ENCODE results near the gene BTN1A1. TPM values are rescaled to one million over a fixed set of nuclear protein-coding genes. Genes with fewer than 3 reads are reported as not detected.

The BTN1A1 gene
- total and polyA plus RNA-seq, 4 donors, result 0.06 to 0.26 (median 0.06) TPM; not detected in 1

DNA sequence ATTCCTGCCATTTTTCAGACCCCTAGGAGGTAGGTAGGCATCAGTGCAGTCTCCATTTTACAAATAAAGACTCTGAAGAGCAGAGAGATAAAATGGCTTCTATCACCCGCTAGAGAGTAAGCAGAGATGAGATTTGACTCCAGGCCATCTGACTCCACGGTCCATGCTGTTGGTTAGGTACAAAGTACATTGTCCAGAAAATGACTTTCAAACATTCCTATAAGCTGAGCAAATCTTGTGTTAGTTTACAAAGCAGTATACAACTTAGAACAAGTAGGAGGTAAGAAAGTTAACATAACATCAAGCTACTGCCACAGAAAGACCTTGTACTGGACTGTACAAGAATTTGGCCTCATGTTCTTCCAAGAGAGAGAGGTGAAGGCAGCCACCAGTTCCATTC is 14.9 kb downstream of the BTN1A1 start:
- Histone ChIP-seq H3K9ac (ENCODE audit: insufficient read depth in 1 of 2, low read length in 2 of 2) (no peak overlapping the region), H3K9me3 (ENCODE audit: control insufficient read depth in 4 of 4, insufficient read depth in 3 of 4, low read length in 3 of 4) (no peaks in the 10 kb centered on the region), H3K4me1 (ENCODE audit: control insufficient read depth in 5 of 5, insufficient read depth in 5 of 5, low read length in 5 of 5) (peaks cover 0 to under 1% (median 0%) of the 10 kb centered on the region in 5 donors), H3K36me3 (ENCODE audit: control insufficient read depth in 4 of 4, insufficient read depth in 4 of 4, low read length in 4 of 4) (no peaks in the 10 kb centered on the region), H3K27me3 (ENCODE audit: control insufficient read depth in 3 of 3, insufficient read depth in 3 of 3, low read length in 2 of 3) (no peaks in the 10 kb centered on the region), H3K27ac (ENCODE audit: low read depth in 1 of 2, low read length in 1 of 2) (no peak overlapping the region), H3K4me3 (no peak overlapping the region)
- TF ChIP-seq, protein P1, sequence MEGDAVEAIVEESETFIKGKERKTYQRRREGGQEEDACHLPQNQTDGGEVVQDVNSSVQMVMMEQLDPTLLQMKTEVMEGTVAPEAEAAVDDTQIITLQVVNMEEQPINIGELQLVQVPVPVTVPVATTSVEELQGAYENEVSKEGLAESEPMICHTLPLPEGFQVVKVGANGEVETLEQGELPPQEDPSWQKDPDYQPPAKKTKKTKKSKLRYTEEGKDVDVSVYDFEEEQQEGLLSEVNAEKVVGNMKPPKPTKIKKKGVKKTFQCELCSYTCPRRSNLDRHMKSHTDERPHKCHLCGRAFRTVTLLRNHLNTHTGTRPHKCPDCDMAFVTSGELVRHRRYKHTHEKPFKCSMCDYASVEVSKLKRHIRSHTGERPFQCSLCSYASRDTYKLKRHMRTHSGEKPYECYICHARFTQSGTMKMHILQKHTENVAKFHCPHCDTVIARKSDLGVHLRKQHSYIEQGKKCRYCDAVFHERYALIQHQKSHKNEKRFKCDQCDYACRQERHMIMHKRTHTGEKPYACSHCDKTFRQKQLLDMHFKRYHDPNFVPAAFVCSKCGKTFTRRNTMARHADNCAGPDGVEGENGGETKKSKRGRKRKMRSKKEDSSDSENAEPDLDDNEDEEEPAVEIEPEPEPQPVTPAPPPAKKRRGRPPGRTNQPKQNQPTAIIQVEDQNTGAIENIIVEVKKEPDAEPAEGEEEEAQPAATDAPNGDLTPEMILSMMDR (IDR thresholded peaks at IDR 0.05; ENCODE audit: control extremely low read depth, extremely low read depth), result no peak
- WGBS, 2 donors, result 86 to 94% methylated on average over 2 of the region's 2 CpGs
- ATAC-seq (ENCODE audit: insufficient read depth, low FRiP score) (no peak), DNase-seq (no peak)

DNA sequence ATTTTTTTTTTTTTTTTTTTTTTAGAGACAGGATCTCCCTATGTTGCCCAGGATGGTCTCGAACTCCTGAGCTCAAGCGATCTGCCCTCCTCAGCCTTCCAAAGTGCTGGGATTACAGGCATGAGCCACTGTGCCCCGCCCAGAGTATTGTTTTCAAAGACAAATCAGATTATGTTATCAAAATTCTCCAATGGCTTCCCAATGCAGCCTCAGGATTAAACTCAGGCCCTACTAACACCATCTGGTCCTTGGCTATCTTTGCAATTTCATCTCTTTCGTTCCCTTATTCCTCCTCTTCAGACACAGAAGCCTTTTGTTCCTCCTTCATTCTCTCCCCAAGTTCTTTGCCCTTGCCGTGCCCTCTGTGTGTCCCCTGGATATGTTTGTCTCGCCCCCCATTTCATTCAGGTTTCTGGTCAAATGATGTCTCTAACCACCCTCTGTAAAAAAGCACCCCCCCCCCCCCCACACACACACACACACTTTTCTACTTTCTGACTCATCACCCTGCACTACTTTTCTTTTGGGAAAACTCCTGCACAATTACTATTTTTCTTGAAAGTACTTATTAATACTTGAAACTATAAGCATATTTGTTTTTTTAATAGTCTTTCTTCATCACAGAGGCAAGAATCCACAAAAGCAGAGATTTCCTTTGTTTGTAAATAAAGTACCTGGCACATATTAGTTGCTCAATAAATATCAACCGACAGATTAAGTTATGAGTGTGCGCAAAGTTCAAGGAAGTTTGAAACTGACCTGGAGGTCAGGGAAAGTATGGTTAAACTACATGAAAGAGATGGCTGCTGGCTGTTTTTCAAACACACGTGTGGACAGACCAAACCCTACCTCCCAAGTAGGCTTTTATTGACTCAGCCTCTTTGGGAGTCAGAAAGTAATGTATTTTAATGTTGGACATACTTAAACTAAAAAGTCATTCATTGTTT is 16.7 kb downstream of the BTN1A1 start:
- ATAC-seq (ENCODE audit: insufficient read depth, low FRiP score), result no peak
- H3K9me3 ChIP-seq (ENCODE audit: control insufficient read depth in 4 of 4, insufficient read depth in 3 of 4, low read length in 3 of 4), result no peaks in the 10 kb centered on the region
- H3K4me1 ChIP-seq (ENCODE audit: control insufficient read depth in 5 of 5, insufficient read depth in 5 of 5, low read length in 5 of 5), result peaks cover 0 to 5% (median 0%) of the 10 kb centered on the region in 5 donors
- TF ChIP-seq, protein P1 (IDR thresholded peaks at IDR 0.05; ENCODE audit: control extremely low read depth, extremely low read depth), result no peak
- no peak for DNase-seq
- WGBS, 2 donors, result 86 to 89% methylated on average over 9 of the region's 9 CpGs
- H3K27me3 ChIP-seq (ENCODE audit: control insufficient read depth in 3 of 3, insufficient read depth in 3 of 3, low read length in 2 of 3), result no peaks in the 10 kb centered on the region
- no peak overlapping the region for H3K27ac ChIP-seq (ENCODE audit: low read depth in 1 of 2, low read length in 1 of 2)
- no peaks in the 10 kb centered on the region for H3K36me3 ChIP-seq (ENCODE audit: control insufficient read depth in 4 of 4, insufficient read depth in 4 of 4, low read length in 4 of 4)
- H3K4me3 ChIP-seq, result no peak overlapping the region
- H3K9ac ChIP-seq (ENCODE audit: insufficient read depth in 1 of 2, low read length in 2 of 2), result no peak overlapping the region

DNA sequence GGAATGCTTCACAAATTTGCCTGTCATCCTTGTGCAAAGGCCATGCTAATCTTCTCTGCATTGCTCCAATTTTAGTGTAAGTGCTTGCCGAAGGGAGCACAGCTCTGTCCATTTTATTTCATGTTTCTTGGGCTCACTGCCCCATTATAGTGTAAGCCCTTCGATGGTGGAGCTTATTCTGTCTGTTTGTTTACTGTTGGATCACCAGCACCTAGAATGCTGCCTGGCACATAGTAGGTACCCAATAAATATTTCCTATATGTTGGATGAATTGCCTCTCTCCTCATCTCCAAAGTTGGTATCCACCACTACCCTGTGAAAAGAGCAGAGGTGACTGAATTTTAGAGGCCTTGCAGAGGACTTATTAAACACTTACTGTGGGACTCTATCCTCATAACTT is 19.3 kb downstream of the BTN1A1 start:
- H3K9me3 ChIP-seq (ENCODE audit: control insufficient read depth in 4 of 4, insufficient read depth in 3 of 4, low read length in 3 of 4), result no peaks in the 10 kb centered on the region
- WGBS, 2 donors, result 98 to 99% methylated on average over 2 of the region's 2 CpGs
- no peaks in the 10 kb centered on the region for H3K27me3 ChIP-seq (ENCODE audit: control insufficient read depth in 3 of 3, insufficient read depth in 3 of 3, low read length in 2 of 3)
- H3K9ac ChIP-seq (ENCODE audit: insufficient read depth in 1 of 2, low read length in 2 of 2), result no peak overlapping the region
- DNase-seq (no peak), ATAC-seq (ENCODE audit: insufficient read depth, low FRiP score) (no peak)
- TF ChIP-seq, protein P1 (IDR thresholded peaks at IDR 0.05; ENCODE audit: control extremely low read depth, extremely low read depth), result no peak
- H3K4me1 ChIP-seq (ENCODE audit: control insufficient read depth in 5 of 5, insufficient read depth in 5 of 5, low read length in 5 of 5), result peaks cover 0 to 14% (median 2%) of the 10 kb centered on the region in 5 donors
- H3K36me3 ChIP-seq (ENCODE audit: control insufficient read depth in 4 of 4, insufficient read depth in 4 of 4, low read length in 4 of 4), result no peaks in the 10 kb centered on the region
- no peak overlapping the region for H3K27ac ChIP-seq (ENCODE audit: low read depth in 1 of 2, low read length in 1 of 2)
- H3K4me3 ChIP-seq, result no peak overlapping the region

All from lung (tissue), 12 donors.